Skeletal muscle tissue (tissue), 4 donors: ENCODE data around the gene THBS1. TPM values are rescaled to one million over a fixed set of nuclear protein-coding genes. Genes with fewer than 3 reads are reported as not detected.

ENCODE experiments used
- H3K27ac ChIP-seq: one replicate; pipeline ENCODE4 v1.7.0; 2013; ENCODE audit warnings: mild to moderate bottlenecking, low read depth, low read length, inconsistent platforms
- H3K27me3 ChIP-seq, 3 donors: one replicate each; pipeline ENCODE4 v1.7.0; 2013; ENCODE audit warnings: low read length in 3 of 3; ENCODE audit not compliant: control insufficient read depth in 3 of 3, insufficient read depth in 3 of 3
- H3K36me3 ChIP-seq, 3 donors: one replicate each; pipeline ENCODE4 v1.7.0; 2013; ENCODE audit warnings: low read length in 3 of 3; ENCODE audit not compliant: control insufficient read depth in 3 of 3, insufficient read depth in 3 of 3
- H3K4me1 ChIP-seq, 3 donors: one replicate each; pipeline ENCODE4 v1.7.0; 2013; ENCODE audit warnings: low read length in 3 of 3, mild to moderate bottlenecking in 3 of 3; ENCODE audit not compliant: control insufficient read depth in 3 of 3, insufficient read depth in 3 of 3
- H3K4me3 ChIP-seq, 3 donors: one replicate each; pipeline ENCODE4 v1.7.0; 2013; ENCODE audit warnings: low read length in 3 of 3
- H3K9ac ChIP-seq, 3 donors: one replicate each; pipeline ENCODE4 v1.7.0; 2013; ENCODE audit warnings: low read length in 3 of 3, mild to moderate bottlenecking in 3 of 3, moderate library complexity in 2 of 3, low read depth in 1 of 3
- H3K9me3 ChIP-seq, 3 donors: one replicate each; pipeline ENCODE4 v1.7.0; 2013; ENCODE audit warnings: low read length in 3 of 3; ENCODE audit not compliant: control insufficient read depth in 3 of 3
- total RNA-seq: library from RNA; depleted of rRNA; stranded (reverse); fragments of >200 nt; gene quantifications from one replicate; pipeline ENCODE4 v1.2.3, GENCODE V29; 2014
- donor health status: Osteomylitis.

Gene THBS1
- total RNA-seq, 1 donor from 2014 or later: 150 TPM

DNA sequence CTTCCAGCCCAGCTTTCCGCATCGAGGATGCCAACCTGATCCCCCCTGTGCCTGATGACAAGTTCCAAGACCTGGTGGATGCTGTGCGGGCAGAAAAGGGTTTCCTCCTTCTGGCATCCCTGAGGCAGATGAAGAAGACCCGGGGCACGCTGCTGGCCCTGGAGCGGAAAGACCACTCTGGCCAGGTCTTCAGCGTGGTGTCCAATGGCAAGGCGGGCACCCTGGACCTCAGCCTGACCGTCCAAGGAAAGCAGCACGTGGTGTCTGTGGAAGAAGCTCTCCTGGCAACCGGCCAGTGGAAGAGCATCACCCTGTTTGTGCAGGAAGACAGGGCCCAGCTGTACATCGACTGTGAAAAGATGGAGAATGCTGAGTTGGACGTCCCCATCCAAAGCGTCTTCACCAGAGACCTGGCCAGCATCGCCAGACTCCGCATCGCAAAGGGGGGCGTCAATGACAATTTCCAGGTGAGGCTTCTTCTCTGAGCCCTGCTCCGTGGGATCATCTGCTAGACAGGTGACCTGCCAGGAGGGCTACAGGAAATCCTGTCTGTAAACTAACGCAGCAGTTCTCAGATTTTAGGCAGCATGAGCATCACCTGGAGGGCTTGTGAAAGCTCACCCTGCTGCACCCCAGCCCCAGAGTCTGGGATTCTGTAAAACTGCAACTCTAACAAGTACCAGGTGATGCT is 1.6 kb downstream of the THBS1 start:
- H3K4me1 ChIP-seq: peaks cover 4 to 29% (median 14%) of the 10 kb centered on the region in 3 donors

DNA sequence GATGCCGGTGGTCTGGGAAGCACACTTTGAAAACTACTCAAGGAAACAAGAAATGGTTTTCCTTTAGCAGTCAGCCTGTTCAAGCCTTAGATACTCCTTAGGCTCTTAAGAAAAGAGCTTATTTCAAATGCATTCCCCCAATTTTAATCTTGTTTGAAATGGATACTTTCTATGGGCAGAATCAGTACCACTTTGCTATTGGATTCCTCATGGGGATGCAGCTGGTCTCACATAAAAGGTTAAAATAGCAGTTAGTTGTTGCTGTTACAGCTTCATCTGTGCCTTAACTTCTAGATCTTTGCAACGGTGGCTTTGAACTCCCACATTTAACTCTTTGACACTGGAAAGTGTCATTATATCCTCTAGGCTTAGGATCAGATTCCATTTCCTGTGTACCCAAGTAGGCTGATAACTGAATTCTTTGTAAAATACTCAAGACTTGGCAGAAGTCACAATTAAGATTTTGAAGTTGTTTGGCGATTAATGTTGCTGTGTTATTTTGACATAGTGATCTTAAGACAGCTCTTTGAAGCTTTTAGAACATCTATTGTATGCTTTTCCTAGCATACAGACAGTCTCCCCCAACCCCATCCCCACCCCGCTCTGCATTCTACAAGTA is 2.2 kb downstream of the THBS1 start:
- Histone ChIP-seq H3K9me3 (no peaks in the 10 kb centered on the region), H3K27me3 (peaks cover 0 to 3% (median 2%) of the 10 kb centered on the region in 3 donors), H3K9ac (no peak overlapping the region), H3K4me1 (peaks cover 4 to 29% (median 14%) of the 10 kb centered on the region in 3 donors), H3K36me3 (peaks cover 2 to 16% (median 13%) of the 10 kb centered on the region in 3 donors), H3K27ac (no peak overlapping the region), H3K4me3 (peak overlapping the region in 1 of 3 donors; percentile 55)

More for the DNA sequence above, 1.6 kb downstream of the THBS1 start:
- H3K4me3 ChIP-seq: peak overlapping the region; percentile 55 to 68 (median 67)
- peaks cover 2 to 13% (median 6%) of the 10 kb centered on the region in 3 donors for H3K36me3 ChIP-seq
- peaks cover 0 to 3% (median 2%) of the 10 kb centered on the region in 3 donors for H3K27me3 ChIP-seq
- no peaks in the 10 kb centered on the region for H3K9me3 ChIP-seq
- no peak overlapping the region for H3K27ac ChIP-seq
- no peak overlapping the region for H3K9ac ChIP-seq

DNA sequence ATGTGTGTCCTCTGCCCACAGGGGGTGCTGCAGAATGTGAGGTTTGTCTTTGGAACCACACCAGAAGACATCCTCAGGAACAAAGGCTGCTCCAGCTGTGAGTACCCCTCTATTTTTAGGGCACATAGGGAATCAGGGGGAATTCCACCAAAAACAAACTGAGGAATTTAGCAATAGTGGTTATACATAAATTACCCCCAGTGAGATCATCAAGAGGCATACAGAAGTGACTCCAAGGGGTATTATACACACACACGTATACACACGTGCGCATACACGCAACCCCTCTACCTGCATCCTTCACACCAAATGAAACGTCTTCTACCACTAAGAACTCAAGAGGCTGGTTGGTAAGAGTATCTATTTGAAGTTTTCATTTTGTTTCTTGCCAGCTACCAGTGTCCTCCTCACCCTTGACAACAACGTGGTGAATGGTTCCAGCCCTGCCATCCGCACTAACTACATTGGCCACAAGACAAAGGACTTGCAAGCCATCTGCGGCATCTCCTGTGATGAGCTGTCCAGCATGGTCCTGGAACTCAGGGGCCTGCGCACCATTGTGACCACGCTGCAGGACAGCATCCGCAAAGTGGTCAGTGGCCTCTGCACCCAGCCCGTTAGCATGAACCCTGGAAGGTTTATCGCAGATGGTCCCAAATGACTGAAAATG is 2.9 kb downstream of the THBS1 start:
- Histone ChIP-seq H3K4me3 (no peak overlapping the region), H3K27me3 (peaks cover 0 to 3% (median 2%) of the 10 kb centered on the region in 3 donors), H3K4me1 (peaks cover 4 to 34% (median 14%) of the 10 kb centered on the region in 3 donors), H3K27ac (no peak overlapping the region), H3K9ac (no peak overlapping the region), H3K36me3 (peaks cover 2 to 22% (median 19%) of the 10 kb centered on the region in 3 donors), H3K9me3 (no peaks in the 10 kb centered on the region)

DNA sequence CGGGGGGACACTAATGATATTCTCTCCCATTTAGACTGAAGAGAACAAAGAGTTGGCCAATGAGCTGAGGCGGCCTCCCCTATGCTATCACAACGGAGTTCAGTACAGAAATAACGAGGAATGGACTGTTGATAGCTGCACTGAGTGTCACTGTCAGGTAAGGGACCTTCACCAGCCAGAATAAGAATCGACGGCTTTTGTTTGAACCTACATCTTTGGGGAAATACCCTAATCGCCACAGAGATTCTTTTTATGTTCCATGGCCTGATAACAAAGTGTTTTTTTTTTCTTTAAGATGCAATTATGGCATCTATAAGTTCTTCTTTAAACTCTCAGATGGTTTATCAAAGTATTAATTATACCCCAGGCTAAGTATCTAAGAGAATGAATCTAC is 3.4 kb downstream of the THBS1 start:
- H3K4me3 ChIP-seq: no peak overlapping the region
- H3K27ac ChIP-seq: no peak overlapping the region
- H3K36me3 ChIP-seq: peaks cover 2 to 22% (median 21%) of the 10 kb centered on the region in 3 donors
- no peak overlapping the region for H3K9ac ChIP-seq
- H3K4me1 ChIP-seq: peaks cover 7 to 37% (median 14%) of the 10 kb centered on the region in 3 donors
- H3K27me3 ChIP-seq: peaks cover 0 to 3% (median 2%) of the 10 kb centered on the region in 3 donors
- no peaks in the 10 kb centered on the region for H3K9me3 ChIP-seq

DNA sequence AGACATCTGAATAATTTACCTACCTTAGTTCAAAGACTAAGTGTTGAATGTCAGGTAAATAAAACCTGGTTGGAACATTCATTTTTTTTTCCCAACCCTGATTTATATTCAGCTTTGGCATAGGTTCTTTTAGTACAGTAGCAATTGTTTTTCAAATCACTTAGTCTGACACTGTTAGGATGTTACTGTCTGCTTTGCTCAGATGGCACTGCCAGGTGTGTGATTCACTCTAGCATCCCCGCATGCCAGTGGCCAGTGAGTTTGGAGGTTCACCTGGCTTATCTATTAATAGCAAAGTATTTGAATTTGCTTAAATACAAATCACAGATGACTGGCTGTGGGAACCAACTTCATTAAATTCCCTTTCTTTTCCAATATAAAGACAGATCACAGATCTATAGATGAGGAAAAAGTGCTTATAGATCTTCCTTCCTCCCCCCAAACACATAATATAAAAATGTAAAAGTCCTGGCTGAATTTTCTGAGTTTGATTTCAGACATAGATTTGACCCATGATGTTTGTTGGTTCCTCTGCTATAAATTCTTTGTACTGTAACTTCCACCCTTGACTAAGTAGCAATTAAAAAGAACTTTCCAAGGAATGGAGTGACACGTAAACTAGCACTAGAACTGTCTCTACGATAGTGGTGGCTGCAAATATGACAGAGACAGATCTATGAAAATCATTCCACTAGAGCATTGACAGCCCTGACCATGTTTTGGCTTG is 3.9 kb downstream of the THBS1 start:
- no peak overlapping the region for H3K9ac ChIP-seq
- peaks cover 4 to 32% (median 9%) of the 10 kb centered on the region in 3 donors for H3K4me1 ChIP-seq
- H3K27me3 ChIP-seq: peaks cover 0 to 3% (median 2%) of the 10 kb centered on the region in 3 donors
- H3K9me3 ChIP-seq: no peaks in the 10 kb centered on the region
- H3K4me3 ChIP-seq: no peak overlapping the region
- no peak overlapping the region for H3K27ac ChIP-seq
- peaks cover 4 to 25% (median 22%) of the 10 kb centered on the region in 3 donors for H3K36me3 ChIP-seq

DNA sequence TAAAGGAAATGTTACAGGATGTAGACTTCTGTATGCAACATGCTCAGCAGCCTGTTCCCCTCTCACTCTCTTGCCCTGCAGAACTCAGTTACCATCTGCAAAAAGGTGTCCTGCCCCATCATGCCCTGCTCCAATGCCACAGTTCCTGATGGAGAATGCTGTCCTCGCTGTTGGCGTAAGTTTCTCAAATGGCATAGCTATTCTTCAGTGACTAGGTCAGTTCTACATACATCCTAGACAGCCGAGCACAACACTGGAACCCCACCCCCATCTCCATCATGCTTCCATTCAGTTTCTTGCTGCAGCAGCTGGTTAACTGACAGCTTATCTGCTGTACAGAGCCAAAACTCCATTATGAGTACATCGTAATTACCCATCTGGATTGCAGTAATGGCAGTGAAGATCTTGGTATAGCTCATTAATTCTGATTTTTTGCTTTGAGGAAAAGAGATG is 4.5 kb downstream of the THBS1 start:
- Histone ChIP-seq H3K4me1 (peaks cover 3 to 27% (median 6%) of the 10 kb centered on the region in 3 donors), H3K9ac (no peak overlapping the region), H3K9me3 (no peaks in the 10 kb centered on the region), H3K36me3 (peaks cover 5 to 27% (median 23%) of the 10 kb centered on the region in 3 donors), H3K27me3 (peaks cover 0 to 3% (median 2%) of the 10 kb centered on the region in 3 donors), H3K4me3 (no peak overlapping the region), H3K27ac (no peak overlapping the region)

DNA sequence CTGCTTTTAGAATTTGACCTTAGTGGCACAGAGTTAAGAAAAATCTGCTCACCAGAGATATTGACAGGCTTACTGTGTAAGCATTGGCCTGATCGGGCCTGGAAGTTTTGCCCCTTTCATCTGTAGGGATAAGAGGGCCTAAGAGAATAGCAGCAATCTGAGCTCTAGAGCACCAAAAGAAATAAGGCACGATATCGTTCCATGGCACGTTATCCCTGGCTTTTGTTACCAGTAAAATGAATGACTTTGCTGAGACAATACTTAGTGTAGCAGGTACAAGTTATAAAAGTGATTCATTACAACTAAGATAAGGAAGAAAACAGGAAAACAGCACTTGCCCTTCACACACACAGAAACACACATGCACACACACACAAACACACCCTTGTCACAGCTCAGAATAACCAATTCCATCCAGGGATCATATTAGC is 5.0 kb downstream of the THBS1 start:
- Histone ChIP-seq H3K27ac (no peak overlapping the region), H3K9ac (no peak overlapping the region), H3K36me3 (peaks cover 5 to 28% (median 24%) of the 10 kb centered on the region in 3 donors), H3K9me3 (no peaks in the 10 kb centered on the region), H3K4me1 (peaks cover 3 to 27% (median 6%) of the 10 kb centered on the region in 3 donors), H3K27me3 (peaks cover 0 to 3% (median 2%) of the 10 kb centered on the region in 3 donors), H3K4me3 (no peak overlapping the region)

DNA sequence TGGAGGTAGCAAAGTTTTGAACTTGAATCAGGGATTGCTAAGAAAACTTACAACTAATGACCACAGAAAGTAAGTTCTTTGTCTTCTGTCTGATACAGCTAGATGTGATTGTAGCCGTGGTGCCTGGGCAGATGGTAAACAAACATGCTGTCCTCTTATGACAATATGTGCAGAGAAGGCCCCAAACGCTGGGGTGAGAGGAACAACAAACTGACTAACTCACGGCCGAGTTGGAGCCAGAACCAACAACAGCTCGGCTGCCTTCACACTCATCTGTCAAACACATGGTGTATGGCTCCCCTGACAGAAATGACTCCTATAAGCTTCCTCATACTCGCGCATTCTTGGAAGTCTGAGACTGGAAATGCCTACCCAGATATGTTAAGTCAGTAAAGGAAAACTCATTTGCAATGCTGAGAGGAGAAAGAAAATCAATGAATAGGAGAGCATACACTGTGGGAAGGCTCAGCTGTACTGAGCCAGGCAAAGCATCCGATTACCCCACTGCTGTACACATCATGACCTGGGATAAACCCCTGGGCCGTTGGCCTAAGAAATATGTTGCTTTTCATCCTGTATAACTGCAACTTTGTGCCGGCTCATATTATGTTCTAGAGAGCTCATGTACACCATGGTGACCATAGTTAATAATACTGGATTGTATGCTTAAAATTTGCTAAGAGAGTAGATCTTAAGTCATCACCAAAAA is 5.7 kb downstream of the THBS1 start:
- Histone ChIP-seq H3K4me1 (peaks cover 3 to 22% (median 6%) of the 10 kb centered on the region in 3 donors), H3K9ac (no peak overlapping the region), H3K4me3 (no peak overlapping the region)

More for the DNA sequence above, 5.7 kb downstream of the THBS1 start:
- Histone ChIP-seq H3K27me3 (peaks cover 0 to 3% (median 2%) of the 10 kb centered on the region in 3 donors), H3K36me3 (peaks cover 5 to 30% (median 29%) of the 10 kb centered on the region in 3 donors), H3K9me3 (no peaks in the 10 kb centered on the region), H3K27ac (no peak overlapping the region)
